Nephron (organoid): Measurements from ENCODE around the gene PPP1R2B.
A peak's percentile ranks its signal among the peaks of the same experiment; 100 is the strongest.

Experiments used
- H3K27ac Mint-ChIP-seq, 3 experiments: 2 replicates each; pipeline ENCODE4 v1.8.0; 2020; ENCODE audit warnings: mixed read lengths in 3 of 3, mild to moderate bottlenecking in 2 of 3, moderate library complexity in 1 of 3
- H3K27me3 Mint-ChIP-seq: 2 replicates; pipeline ENCODE4 v1.8.0; 2021; ENCODE audit warnings: low read depth, mild to moderate bottlenecking, moderate library complexity, mixed read lengths
- H3K36me3 Mint-ChIP-seq: 2 replicates; pipeline ENCODE4 v1.8.0; 2020; ENCODE audit warnings: low read depth, mixed read lengths
- H3K4me1 Mint-ChIP-seq: 2 replicates; pipeline ENCODE4 v1.8.0; 2020; ENCODE audit warnings: mixed read lengths
- H3K4me3 Mint-ChIP-seq, 3 experiments: 2 replicates each; pipeline ENCODE4 v1.8.0; 2020; ENCODE audit warnings: mild to moderate bottlenecking in 3 of 3, mixed read lengths in 3 of 3, moderate library complexity in 2 of 3
- H3K9me3 Mint-ChIP-seq: 2 replicates; pipeline ENCODE4 v1.8.0; 2020; ENCODE audit warnings: mixed read lengths
- TF ChIP-seq, protein P1 (sequence below), 3 experiments: fragments of 200-600 bp; sonication (generic); IDR thresholded peaks; one replicate each; pipeline ENCODE4 v1.5.0; 2021; ENCODE audit warnings: antibody characterized with exemption in 3 of 3; ENCODE audit not compliant: unreplicated experiment in 3 of 3

PPP1R2B gene

DNA sequence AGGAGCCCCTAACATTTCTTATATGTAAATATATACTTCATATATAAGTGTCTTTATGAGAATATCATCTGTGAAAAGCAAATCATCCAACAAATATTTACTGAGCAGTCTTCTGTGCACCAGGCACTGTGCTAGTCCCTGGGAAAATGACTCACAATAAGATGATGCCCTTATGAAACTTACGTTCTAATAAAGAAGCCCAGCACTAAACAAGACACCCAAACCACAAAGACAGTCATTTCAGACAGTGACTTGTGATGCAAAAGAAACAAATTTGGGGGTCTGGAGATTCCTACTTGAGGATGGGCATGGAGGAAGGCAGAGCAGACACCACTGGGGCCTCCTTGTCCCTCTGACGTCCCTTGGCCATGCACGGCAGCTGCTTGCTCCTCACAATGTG, 30.6 kb upstream of the PPP1R2B start:
- H3K4me3 Mint-ChIP-seq, result no peak overlapping the region
- H3K9me3 Mint-ChIP-seq, result no peaks in the 10 kb centered on the region
- no peaks in the 10 kb centered on the region for H3K36me3 Mint-ChIP-seq
- TF ChIP-seq, protein P1, sequence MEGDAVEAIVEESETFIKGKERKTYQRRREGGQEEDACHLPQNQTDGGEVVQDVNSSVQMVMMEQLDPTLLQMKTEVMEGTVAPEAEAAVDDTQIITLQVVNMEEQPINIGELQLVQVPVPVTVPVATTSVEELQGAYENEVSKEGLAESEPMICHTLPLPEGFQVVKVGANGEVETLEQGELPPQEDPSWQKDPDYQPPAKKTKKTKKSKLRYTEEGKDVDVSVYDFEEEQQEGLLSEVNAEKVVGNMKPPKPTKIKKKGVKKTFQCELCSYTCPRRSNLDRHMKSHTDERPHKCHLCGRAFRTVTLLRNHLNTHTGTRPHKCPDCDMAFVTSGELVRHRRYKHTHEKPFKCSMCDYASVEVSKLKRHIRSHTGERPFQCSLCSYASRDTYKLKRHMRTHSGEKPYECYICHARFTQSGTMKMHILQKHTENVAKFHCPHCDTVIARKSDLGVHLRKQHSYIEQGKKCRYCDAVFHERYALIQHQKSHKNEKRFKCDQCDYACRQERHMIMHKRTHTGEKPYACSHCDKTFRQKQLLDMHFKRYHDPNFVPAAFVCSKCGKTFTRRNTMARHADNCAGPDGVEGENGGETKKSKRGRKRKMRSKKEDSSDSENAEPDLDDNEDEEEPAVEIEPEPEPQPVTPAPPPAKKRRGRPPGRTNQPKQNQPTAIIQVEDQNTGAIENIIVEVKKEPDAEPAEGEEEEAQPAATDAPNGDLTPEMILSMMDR (IDR thresholded peaks at IDR 0.05; ENCODE audit: unreplicated experiment in 3 of 3), result no peak
- H3K4me1 Mint-ChIP-seq, result peaks cover 8% of the 10 kb centered on the region
- no peak overlapping the region for H3K27ac Mint-ChIP-seq
- peaks cover 4% of the 10 kb centered on the region for H3K27me3 Mint-ChIP-seq

DNA sequence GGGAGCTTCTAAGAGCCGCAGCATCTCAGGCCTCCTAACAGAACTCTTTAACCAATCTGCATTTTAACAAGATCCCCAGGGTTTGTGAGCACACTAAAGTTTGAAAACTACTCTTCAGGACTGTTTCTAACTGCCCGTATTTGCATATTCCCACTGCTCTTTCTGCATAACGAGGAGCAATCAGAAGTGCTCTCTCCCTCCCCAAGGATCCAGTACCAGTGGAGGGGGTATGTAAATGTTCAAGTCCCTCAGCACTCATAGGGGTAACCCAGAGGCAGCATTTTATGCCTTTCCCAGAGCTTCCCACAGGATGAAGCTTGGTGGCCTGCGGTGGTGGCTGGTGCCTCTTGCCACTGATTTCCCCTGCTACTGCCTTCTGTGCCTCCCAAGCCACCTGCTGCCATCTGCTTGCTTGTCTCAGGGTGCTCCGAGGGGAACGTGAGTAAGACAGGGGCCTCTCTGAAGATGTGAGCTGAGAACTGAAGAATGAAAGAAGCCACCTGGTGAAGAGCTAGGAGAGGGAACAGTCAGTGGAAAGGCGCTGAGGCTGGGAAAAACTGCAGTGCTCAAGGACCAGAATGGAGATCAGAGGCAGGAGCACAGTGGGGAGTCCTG, 30.0 kb upstream of the PPP1R2B start:
- TF ChIP-seq, protein P1 (IDR thresholded peaks at IDR 0.05; ENCODE audit: unreplicated experiment in 3 of 3), result no peak
- Mint-ChIP-seq H3K27ac (peak overlapping the region in 2 of 3 experiments; percentile 16 to 19), H3K4me3 (no peak overlapping the region), H3K36me3 (no peaks in the 10 kb centered on the region), H3K27me3 (peaks cover 4% of the 10 kb centered on the region), H3K4me1 (peaks cover 14% of the 10 kb centered on the region), H3K9me3 (no peaks in the 10 kb centered on the region)

DNA sequence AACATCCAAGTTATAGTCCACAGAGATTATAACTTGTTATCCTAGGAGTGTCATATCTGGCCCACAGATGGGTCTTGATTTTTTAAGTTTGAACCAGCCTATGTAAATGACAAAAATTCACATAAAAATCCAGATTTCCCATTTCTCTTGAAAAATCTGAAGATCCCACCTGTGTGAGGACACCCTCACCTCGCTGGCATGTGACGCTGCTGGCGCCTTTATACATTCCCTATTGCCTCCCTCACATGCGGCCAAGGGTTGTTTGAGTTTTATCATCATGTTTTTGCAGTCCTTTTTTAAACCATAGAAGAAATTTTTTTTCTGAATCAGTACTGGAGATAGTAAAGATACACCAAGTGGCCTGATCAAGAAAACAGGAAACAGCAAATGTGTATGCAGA, 25.9 kb upstream of the PPP1R2B start:
- Mint-ChIP-seq H3K36me3 (no peaks in the 10 kb centered on the region), H3K27me3 (peaks cover 10% of the 10 kb centered on the region), H3K27ac (peak overlapping the region in 2 of 3 experiments; percentile 23 to 62), H3K4me1 (peaks cover 14% of the 10 kb centered on the region), H3K9me3 (peaks cover 8% of the 10 kb centered on the region), H3K4me3 (no peak overlapping the region)
- TF ChIP-seq, protein P1 (IDR thresholded peaks at IDR 0.05; ENCODE audit: unreplicated experiment in 3 of 3), result no peak

DNA sequence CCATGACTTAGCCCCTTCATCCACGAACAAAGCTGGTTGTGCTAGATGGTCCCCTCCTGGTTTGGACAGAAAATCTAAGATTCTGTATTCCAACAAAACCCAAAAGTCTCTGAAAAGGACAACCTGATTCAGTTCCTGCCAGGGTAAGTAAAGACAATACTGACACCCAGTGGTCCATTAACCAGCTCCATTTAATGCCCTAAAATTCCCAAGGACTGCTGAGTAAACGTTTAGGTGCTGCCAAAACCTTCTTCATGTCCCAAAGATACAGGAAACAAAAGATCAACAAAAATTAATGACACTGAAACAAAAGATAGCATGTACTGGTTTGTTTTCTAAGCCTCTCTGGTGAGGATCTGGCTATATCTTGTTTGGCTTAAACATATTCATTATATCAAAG, 25.3 kb upstream of the PPP1R2B start:
- peaks cover 8% of the 10 kb centered on the region for H3K9me3 Mint-ChIP-seq
- TF ChIP-seq, protein P1 (IDR thresholded peaks at IDR 0.05; ENCODE audit: unreplicated experiment in 3 of 3), result peak; percentile 60 to 71 (median 65)
- H3K4me1 Mint-ChIP-seq, result peaks cover 14% of the 10 kb centered on the region
- no peaks in the 10 kb centered on the region for H3K36me3 Mint-ChIP-seq
- no peak overlapping the region for H3K4me3 Mint-ChIP-seq
- peaks cover 10% of the 10 kb centered on the region for H3K27me3 Mint-ChIP-seq
- H3K27ac Mint-ChIP-seq, result peak overlapping the region in 2 of 3 experiments; percentile 23 to 62

DNA sequence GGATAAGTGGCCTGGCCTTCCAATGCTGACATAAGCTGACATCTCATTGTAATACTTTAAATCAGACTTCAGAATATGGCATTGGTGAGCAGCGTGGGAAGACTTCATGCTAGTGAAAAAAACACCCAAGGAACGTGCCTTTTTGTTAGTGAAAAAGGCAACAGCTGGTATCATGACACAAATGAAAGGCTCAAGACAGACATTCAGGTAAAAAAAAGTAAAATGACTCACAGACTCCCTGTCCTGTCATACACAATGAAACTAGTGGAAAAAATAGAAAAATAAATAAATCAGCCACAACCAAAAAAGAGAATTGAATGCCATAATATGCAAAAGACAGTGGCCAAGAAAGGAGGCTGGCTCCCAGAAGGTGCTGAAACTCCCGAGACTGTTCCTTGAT, 24.4 kb upstream of the PPP1R2B start:
- H3K27ac Mint-ChIP-seq, result no peak overlapping the region
- H3K27me3 Mint-ChIP-seq, result peaks cover 10% of the 10 kb centered on the region
- H3K4me3 Mint-ChIP-seq, result no peak overlapping the region
- H3K36me3 Mint-ChIP-seq, result no peaks in the 10 kb centered on the region
- peaks cover 10% of the 10 kb centered on the region for H3K4me1 Mint-ChIP-seq
- TF ChIP-seq, protein P1 (IDR thresholded peaks at IDR 0.05; ENCODE audit: unreplicated experiment in 3 of 3), result no peak
- peaks cover 8% of the 10 kb centered on the region for H3K9me3 Mint-ChIP-seq

DNA sequence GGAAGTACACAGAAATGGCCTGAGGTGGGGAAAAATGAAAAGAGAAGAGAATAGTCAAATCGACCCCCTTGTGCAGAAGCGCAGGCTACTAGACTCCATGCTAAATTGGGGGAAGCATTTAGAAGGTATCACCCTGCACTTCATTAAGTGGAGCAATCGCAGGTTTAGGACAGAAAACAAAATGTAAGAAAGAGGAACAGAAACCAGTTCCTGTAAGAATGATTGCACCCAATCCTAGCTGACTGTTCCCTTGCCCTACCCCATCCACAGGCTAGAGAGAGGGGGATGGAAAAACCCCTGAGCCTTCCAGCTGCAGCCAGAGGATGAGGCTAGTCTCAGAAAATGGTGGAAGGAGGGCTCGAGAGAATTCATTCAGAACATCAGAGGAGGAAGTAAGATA, 23.9 kb upstream of the PPP1R2B start:
- Mint-ChIP-seq H3K9me3 (peaks cover 8% of the 10 kb centered on the region), H3K4me3 (no peak overlapping the region), H3K36me3 (no peaks in the 10 kb centered on the region), H3K27ac (no peak overlapping the region), H3K27me3 (peaks cover 6% of the 10 kb centered on the region), H3K4me1 (peaks cover 10% of the 10 kb centered on the region)
- TF ChIP-seq, protein P1 (IDR thresholded peaks at IDR 0.05; ENCODE audit: unreplicated experiment in 3 of 3), result no peak
